ES-I3 (cell line): Measurements from ENCODE around the gene DPM3.
"Not testable (repeated sequence)": the region's sequence is repeated elsewhere in the genome, so short reads cannot be mapped to it uniquely, and the experiment has no call there.

ENCODE experiments used
- H3K36me3 ChIP-seq: 2 replicates; pipeline ENCODE4 v1.6.1; 2013; ENCODE audit warnings: mild to moderate bottlenecking, low read length, control low read depth, moderate library complexity; ENCODE audit not compliant: insufficient read depth
- H3K4me1 ChIP-seq: 2 replicates; pipeline ENCODE4 v1.6.1; 2013; ENCODE audit warnings: mild to moderate bottlenecking, control low read depth, low read length; ENCODE audit not compliant: insufficient read depth
- H3K9ac ChIP-seq: 2 replicates; pipeline ENCODE4 v1.6.1; 2013; ENCODE audit warnings: low read depth, mild to moderate bottlenecking, low read length, moderate library complexity
- H3K9me3 ChIP-seq: 2 replicates; pipeline ENCODE4 v1.6.1; 2013; ENCODE audit warnings: mild to moderate bottlenecking, low read length, moderate library complexity; ENCODE audit not compliant: control insufficient read depth, insufficient read depth

The DPM3 gene

GRCh38 chr1:155171836-155172731, 31.8 kb upstream of the DPM3 start:
- Histone ChIP-seq H3K9me3 (no peaks in the 10 kb centered on the region), H3K9ac (peak overlapping the region; percentile 75), H3K4me1 (no peaks in the 10 kb centered on the region; the same call in 1 of the 2 replicates), H3K36me3 (no peaks in the 10 kb centered on the region)

- Histone ChIP-seq H3K4me1 (peaks cover 1% of the 10 kb centered on the region; the same call in 1 of the 2 replicates), H3K36me3 (no peaks in the 10 kb centered on the region), H3K9ac (no peak overlapping the region), H3K9me3 (no peaks in the 10 kb centered on the region)
These were observed 30.5 kb upstream of the DPM3 start for GRCh38 chr1:155170806-155171205.

- no peaks in the 10 kb centered on the region for H3K36me3 ChIP-seq
- no peak overlapping the region for H3K9ac ChIP-seq
- peaks cover 4% of the 10 kb centered on the region; the same call in 1 of the 2 replicates for H3K4me1 ChIP-seq
- H3K9me3 ChIP-seq, result no peaks in the 10 kb centered on the region
These were observed 29.9 kb upstream of the DPM3 start for GRCh38 chr1:155170101-155170785.

GRCh38 chr1:155169541-155169940, 29.2 kb upstream of the DPM3 start:
- Histone ChIP-seq H3K9me3 (no peaks in the 10 kb centered on the region), H3K36me3 (no peaks in the 10 kb centered on the region), H3K9ac (no peak overlapping the region), H3K4me1 (peaks cover 4% of the 10 kb centered on the region; the same call in 1 of the 2 replicates)

DNA sequence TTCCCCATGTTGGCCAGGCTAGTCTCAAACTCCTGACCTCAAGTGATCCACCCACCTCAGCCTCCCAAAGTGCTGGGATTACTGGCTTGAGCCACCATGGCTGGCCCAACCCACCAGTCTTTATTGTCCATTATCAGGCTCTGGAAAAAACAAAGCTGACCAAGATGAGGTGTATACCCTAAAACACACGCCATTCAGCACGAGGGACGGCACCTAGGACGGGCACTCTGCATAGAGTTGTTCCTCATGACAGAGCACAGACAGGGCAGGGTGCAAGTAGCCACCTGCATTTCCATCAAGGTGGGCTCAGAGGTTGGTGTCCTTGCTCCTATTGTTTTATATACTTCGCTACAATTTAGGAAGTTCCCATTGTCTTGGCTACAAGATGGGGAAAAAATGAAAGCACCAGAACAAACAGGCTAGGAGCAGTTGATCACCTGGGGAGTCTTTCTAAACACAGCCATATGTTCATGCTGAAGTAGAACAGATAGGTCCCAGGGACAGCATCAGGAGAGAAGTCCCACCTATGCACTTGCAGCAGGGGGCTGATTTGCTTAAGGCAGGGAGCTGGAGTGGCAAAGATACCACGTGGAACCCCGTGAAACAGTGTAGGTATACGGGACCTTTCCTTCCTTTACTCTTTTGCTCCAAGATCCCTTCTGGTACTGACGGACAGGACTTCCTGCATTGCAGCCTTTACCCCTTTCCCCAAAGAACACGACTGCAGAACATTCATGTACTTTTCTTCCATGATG, 28.3 kb upstream of the DPM3 start:
- H3K9ac ChIP-seq, result no peak overlapping the region

GRCh38 chr1:155168105-155168445, 27.7 kb upstream of the DPM3 start:
- H3K4me1 ChIP-seq, H3K9ac ChIP-seq, H3K36me3 ChIP-seq, H3K9me3 ChIP-seq: not testable (repeated sequence)

More for the DNA sequence above, 28.3 kb upstream of the DPM3 start:
- H3K9me3 ChIP-seq, result no peaks in the 10 kb centered on the region
- no peaks in the 10 kb centered on the region for H3K36me3 ChIP-seq
- peaks cover 4% of the 10 kb centered on the region; the same call in 1 of the 2 replicates for H3K4me1 ChIP-seq

DNA sequence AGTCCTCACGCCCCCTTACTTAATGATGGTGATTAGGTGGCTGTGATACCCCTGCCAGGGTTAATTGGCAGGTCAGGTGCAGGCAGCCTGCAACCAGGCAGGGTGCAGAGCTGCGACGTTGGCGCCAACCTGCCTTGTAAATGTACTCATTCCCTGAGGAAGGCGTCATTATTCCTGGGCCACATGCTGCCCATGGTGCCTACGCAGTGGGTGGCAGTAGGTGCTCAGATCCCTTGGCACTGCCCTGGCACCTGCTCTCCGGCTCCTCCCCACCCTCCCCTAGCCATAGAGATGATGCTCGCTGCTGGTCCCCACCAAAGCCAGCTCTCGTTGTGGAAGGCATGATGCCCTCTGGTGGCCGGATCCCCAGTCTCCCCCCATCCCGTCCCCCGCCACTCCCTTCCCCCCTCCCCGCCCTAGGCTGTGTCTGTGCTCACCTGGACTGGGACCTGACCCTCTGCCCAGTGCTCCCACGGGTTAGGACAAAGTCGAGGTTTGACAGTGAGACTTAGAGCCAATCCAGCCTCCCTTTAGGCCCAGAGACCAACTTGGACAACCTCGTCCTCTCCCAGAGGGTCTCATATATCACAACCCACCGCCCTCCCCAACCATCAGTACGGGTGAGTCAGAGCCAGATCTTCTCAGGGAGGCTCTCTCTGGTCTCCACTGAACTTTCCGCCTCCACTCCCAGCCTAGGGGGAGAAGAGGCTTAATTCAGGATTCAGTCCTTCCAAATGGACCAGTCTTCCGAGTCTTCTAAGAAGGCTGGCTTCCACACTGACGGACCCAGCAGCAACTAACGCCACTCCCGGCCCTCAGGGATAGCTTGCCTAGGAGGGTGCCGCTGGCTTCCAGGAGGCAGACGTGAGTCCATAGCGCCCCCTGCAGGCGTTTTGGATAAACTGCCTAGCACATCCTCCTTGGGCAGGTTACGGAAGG, 27.1 kb upstream of the DPM3 start:
- no peaks in the 10 kb centered on the region for H3K36me3 ChIP-seq
- H3K9me3 ChIP-seq, result no peaks in the 10 kb centered on the region
- peak overlapping the region; percentile 51 for H3K9ac ChIP-seq
- peaks cover 4% of the 10 kb centered on the region; the same call in 1 of the 2 replicates for H3K4me1 ChIP-seq

DNA sequence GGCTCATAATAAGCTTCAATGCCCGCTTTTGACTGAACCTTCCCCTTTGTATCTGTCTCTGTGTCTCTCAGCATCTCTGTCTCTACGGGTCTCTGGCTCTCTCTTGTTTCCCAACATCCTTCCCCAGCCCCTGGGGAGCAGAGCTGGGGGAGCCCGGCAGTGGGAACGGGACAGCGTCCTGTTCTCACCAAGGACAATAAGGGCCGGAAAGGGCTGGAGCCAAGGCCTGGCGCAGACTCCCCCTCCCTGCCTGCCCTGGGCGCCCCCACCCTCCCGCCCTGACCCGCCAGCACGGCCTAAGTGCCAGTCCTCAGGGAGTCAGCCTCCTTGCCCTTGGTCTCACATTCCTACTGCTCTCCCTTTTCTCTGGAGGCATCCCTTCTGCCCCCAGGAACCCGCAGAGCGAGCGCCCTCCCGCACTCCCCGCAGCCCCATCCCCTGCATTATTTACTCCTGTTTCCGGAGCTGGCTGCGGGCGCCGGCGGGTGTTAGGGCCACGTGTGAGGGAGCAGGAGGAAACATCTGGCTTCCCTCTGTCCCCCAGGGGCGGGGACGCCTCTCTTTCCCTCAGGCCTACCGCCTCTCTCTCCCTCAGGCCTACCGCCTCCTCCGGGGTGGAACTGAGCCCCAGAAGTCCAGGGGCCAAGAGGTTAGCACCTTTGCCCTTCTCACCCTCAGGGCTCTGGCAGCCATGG, 26.3 kb upstream of the DPM3 start:
- H3K36me3 ChIP-seq, result no peaks in the 10 kb centered on the region
- peaks cover 4% of the 10 kb centered on the region; the same call in 1 of the 2 replicates for H3K4me1 ChIP-seq
- H3K9ac ChIP-seq, result peak overlapping the region; percentile 28; the same call in 1 of the 2 replicates
- no peaks in the 10 kb centered on the region for H3K9me3 ChIP-seq

- Histone ChIP-seq H3K9ac (peak overlapping the region; percentile 28; the same call in 1 of the 2 replicates), H3K36me3 (no peaks in the 10 kb centered on the region), H3K9me3 (no peaks in the 10 kb centered on the region), H3K4me1 (peaks cover 4% of the 10 kb centered on the region; the same call in 1 of the 2 replicates)
These were observed 25.7 kb upstream of the DPM3 start for GRCh38 chr1:155166051-155166470.

GRCh38 chr1:155164625-155165024, 24.3 kb upstream of the DPM3 start:
- H3K36me3 ChIP-seq, H3K9ac ChIP-seq: not testable (repeated sequence)

GRCh38 chr1:155163785-155164184, 23.5 kb upstream of the DPM3 start:
- not testable (repeated sequence) for H3K36me3 ChIP-seq, H3K9me3 ChIP-seq, H3K4me1 ChIP-seq, H3K9ac ChIP-seq

More at GRCh38 chr1:155164625-155165024, 24.3 kb upstream of the DPM3 start:
- H3K4me1 ChIP-seq, H3K9me3 ChIP-seq: not testable (repeated sequence)

GRCh38 chr1:155162631-155163030, 22.3 kb upstream of the DPM3 start:
- not testable (repeated sequence) for H3K9ac ChIP-seq, H3K4me1 ChIP-seq, H3K9me3 ChIP-seq, H3K36me3 ChIP-seq

DNA sequence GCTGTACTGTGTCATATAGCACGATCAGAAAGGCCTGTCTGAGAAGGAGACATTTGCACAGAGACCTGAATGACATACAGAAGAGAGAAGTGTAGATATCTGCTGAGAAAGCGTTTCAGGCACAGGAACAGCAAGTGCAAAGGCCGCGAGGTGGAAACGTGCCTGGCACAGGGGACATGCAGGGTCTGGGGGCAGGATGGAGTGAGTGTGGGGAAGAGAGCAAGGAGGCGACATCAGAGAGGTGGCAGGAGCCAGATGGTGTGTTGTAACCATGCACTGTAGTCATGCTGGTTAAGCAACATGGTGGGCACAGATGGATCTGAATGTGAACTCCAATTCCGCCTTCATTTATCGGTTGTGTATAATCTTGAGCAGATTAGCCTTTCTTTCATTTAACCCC, 19.8 kb upstream of the DPM3 start:
- H3K4me1 ChIP-seq, result no peaks in the 10 kb centered on the region
- no peaks in the 10 kb centered on the region for H3K9me3 ChIP-seq
- H3K36me3 ChIP-seq, result no peaks in the 10 kb centered on the region
- H3K9ac ChIP-seq, result no peak overlapping the region
